Esophagus muscularis mucosa (tissue), 3 donors: Measurements from ENCODE around the gene ACSF3.

Experiments used
- POLR2A ChIP-seq: fragments of 450-650 bp; IDR thresholded peaks from one replicate; pipeline ENCODE4 v1.6.1; 2017; ENCODE audit warnings: antibody characterized with exemption, moderate library complexity, mild to moderate bottlenecking, low read depth
- TF ChIP-seq, protein P1 (sequence below), 3 experiments: fragments of 200-600 bp in 2 of 3; fragments of 450-650 bp in 1 of 3; sonication (generic) in 2 of 3; IDR thresholded peaks; one replicate each; pipeline ENCODE4 v1.5.1; 2017 to 2019; ENCODE audit warnings: antibody characterized with exemption in 3 of 3, mild to moderate bottlenecking in 2 of 3, moderate library complexity in 1 of 3

- TF ChIP-seq, protein P1, sequence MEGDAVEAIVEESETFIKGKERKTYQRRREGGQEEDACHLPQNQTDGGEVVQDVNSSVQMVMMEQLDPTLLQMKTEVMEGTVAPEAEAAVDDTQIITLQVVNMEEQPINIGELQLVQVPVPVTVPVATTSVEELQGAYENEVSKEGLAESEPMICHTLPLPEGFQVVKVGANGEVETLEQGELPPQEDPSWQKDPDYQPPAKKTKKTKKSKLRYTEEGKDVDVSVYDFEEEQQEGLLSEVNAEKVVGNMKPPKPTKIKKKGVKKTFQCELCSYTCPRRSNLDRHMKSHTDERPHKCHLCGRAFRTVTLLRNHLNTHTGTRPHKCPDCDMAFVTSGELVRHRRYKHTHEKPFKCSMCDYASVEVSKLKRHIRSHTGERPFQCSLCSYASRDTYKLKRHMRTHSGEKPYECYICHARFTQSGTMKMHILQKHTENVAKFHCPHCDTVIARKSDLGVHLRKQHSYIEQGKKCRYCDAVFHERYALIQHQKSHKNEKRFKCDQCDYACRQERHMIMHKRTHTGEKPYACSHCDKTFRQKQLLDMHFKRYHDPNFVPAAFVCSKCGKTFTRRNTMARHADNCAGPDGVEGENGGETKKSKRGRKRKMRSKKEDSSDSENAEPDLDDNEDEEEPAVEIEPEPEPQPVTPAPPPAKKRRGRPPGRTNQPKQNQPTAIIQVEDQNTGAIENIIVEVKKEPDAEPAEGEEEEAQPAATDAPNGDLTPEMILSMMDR (IDR thresholded peaks at IDR 0.05) = no peak
- TF ChIP-seq POLR2A = no peak
Measured at GRCh38 chr16:89122322-89122851, 28.7 kb downstream of the ACSF3 start.
